Measurements from ENCODE around the gene GABARAPL2. TPM values are rescaled to one million over a fixed set of nuclear protein-coding genes. Genes with fewer than 3 reads are reported as not detected.
"Not testable (repeated sequence)": the region's sequence is repeated elsewhere in the genome, so short reads cannot be mapped to it uniquely, and the experiment has no call there.

GABARAPL2 gene
- total RNA-seq, 2 experiments from 2014 or later: 31.9 to 58.0 TPM

DNA sequence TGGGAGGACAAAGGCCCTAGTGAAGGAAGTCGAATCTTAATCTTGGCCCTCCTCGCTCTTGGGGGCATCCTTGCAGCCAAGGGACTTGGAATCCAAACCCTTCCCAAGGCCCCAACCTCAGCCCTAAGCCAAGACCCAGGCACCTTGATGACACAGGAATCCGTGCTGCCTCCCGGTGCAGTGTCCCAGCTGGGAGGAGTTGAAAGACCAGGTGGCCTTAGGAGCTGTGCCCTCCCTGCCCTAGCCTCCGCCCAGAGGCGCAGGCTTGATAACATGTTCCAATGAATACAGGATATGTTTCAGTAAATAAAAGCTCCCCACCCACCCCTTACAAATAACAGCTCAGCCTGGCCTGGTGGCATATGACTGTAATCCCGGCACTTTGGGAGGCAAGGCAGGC, 30.3 kb upstream of the GABARAPL2 start, which contains the start of gene CHST5:
CHST5 (minus strand) TSS at position 208 of the 400 bp plus-strand sequence. CDS start 5,724 bp downstream, outside the sequence.
- H3K27me3 Mint-ChIP-seq: no peaks in the 10 kb centered on the region
- H3K4me1 Mint-ChIP-seq: no peaks in the 10 kb centered on the region
- no peak within 1 kb of the TSS for H3K4me3 Mint-ChIP-seq
- ATAC-seq: no peak
- no peak for DNase-seq
- no peaks in the 10 kb centered on the region for H3K36me3 Mint-ChIP-seq (ENCODE audit: low read depth)
- CTCF ChIA-PET: interaction anchor here (1.0 kb wide), 1 partner anchor 71 kb away, joined by 3 read pairs; no protein-coding TSS in a partner anchor
- intact Hi-C loops (cut with DNase I, micrococcal nuclease): no loop called here
- POLR2A ChIA-PET: no interaction called here
- H3K9me3 Mint-ChIP-seq (ENCODE audit: low read depth): no peaks in the 10 kb centered on the region
- H3K27ac Mint-ChIP-seq: no peak within 1 kb of the TSS

DNA sequence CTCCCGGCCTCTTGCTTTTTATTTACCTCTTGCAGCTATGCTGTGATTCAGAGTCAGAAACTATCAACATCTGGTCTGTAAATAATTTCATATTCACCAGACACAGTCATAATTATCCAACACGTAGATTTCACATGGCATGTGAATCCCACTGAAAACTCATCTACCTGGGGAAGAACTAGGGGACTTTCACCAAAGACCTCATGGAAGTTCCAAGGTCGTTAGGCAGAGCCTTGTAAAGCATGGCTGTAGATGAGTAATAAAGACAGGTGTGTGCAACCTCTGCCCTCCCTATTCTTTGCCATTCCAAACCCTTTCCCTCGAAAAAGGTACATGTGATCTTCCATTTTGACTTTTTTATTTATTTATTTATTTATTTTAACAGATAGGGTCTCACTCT, 28.4 kb upstream of the GABARAPL2 start:
- Mint-ChIP-seq H3K4me1 (no peaks in the 10 kb centered on the region), H3K27ac (no peak overlapping the region), H3K9me3 (ENCODE audit: low read depth) (no peaks in the 10 kb centered on the region), H3K4me3 (no peak overlapping the region), H3K27me3 (no peaks in the 10 kb centered on the region), H3K36me3 (ENCODE audit: low read depth) (peaks cover 2% of the 10 kb centered on the region)
- POLR2A ChIA-PET: no interaction called here
- intact Hi-C loops (cut with DNase I, micrococcal nuclease): no loop called here
- CTCF ChIA-PET: interaction anchor here (0.6 kb wide), 1 partner anchor 8 kb away, joined by 4 read pairs; no protein-coding TSS in a partner anchor
- no peak for DNase-seq
- ATAC-seq: no peak

DNA sequence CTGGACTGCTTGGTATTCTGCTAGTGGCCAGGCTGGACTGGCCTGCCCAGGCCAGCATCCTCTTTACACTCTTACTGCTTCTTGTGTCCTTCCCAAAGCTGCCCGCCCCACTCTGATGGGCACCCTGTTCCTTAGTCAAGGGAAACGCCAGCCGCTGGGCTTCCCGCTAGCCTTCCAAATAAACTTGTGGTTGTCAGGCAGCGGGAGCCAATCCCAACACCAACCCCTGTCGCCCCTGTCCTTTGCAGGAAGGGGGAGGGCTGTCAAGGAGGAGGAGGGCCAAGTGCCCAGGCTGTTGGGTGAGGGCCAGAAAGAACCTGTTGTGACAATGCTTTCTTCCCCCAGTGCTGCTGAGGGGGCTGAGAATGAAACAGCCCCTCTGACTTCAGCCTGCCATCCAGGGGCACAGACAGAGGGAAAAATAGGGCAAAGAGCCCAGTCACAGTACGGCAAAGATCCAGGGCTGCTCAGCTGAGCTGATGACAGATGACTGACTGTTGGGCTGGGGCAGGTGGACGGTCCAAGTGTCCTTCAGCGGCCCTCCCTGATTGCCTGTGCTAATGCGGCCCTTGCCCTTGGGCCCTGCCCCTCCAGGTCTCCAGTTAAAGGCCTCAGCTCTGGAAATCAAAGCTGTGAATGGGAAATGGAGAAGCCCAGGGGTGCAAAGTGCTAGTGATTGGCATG, 27.2 kb upstream of the GABARAPL2 start:
- ATAC-seq; H3K27ac Mint-ChIP-seq; POLR2A ChIA-PET; CTCF ChIA-PET; H3K4me1 Mint-ChIP-seq; H3K27me3 Mint-ChIP-seq; H3K9me3 Mint-ChIP-seq (ENCODE audit: low read depth); H3K36me3 Mint-ChIP-seq (ENCODE audit: low read depth); H3K4me3 Mint-ChIP-seq; intact Hi-C loops (cut with DNase I, micrococcal nuclease); DNase-seq: not testable (repeated sequence)

DNA sequence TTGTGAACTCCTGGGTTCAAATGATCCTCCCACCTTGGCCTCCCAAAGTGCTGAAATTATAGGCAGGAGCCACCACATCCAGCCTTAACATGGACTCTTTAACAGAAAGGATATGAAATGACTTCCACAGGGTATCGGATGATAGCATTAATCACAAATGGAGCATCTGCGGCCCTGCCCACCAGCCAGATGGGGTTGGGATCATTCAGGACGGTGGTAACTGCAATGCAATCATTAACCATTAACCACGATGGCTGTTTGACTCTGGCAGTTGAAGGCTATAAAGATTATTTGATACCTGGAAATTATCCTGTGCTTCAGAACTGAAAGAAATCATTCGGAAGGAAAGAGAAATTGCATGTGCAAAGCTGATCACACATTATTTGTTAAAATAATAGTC, 24.9 kb upstream of the GABARAPL2 start:
- H3K36me3 Mint-ChIP-seq (ENCODE audit: low read depth): peaks cover 2% of the 10 kb centered on the region
- no peaks in the 10 kb centered on the region for H3K27me3 Mint-ChIP-seq
- intact Hi-C loops (cut with DNase I, micrococcal nuclease): no loop called here
- ATAC-seq (no peak), DNase-seq (no peak)
- no peaks in the 10 kb centered on the region for H3K9me3 Mint-ChIP-seq (ENCODE audit: low read depth)
- H3K4me1 Mint-ChIP-seq: no peaks in the 10 kb centered on the region
- H3K27ac Mint-ChIP-seq: no peak overlapping the region
- ChIA-PET POLR2A (no interaction called here), CTCF (no interaction called here)
- H3K4me3 Mint-ChIP-seq: no peak overlapping the region

DNA sequence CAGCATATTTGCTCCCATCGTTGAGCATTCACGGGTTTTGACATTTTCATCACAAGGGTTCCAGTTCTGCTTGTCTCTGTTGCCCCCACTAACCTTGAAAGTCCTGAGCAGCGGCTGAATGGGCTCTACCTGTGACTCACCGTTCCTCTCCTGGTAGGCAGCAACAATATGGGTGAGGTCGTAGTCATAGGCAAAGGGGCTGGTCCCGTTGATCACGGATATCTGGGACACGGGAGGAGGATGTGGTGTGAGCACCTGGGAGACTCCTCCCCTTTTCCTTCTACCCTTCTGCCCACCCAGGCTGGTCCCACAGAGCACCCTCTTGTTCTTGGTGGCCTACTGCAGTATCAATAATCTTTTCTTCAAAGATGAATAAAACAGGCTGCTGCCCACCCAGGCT, 23.7 kb upstream of the GABARAPL2 start:
- CTCF ChIA-PET, H3K27me3 Mint-ChIP-seq: not testable (repeated sequence)

DNA sequence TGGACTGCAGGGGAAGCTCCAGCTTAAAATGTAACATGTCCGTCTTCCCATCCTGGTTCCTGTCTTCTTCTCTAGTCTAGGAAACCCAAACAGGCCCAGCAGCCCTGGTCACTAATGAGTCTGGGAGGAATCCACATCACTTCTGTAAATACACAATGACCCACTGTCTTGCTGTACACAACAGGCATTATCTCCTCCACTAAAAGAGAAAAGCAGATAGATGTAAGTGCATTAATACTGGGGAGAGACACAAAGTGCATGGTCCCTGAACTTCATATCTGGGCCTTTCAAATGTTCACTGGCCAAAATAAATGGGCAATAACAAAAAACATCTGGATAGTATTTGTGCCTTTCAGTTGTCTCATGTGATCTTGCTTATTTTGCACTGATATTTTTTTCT, 20.3 kb upstream of the GABARAPL2 start:
- H3K4me3 Mint-ChIP-seq; H3K9me3 Mint-ChIP-seq (ENCODE audit: low read depth); intact Hi-C loops (cut with DNase I, micrococcal nuclease); POLR2A ChIA-PET; H3K27ac Mint-ChIP-seq; DNase-seq; H3K4me1 Mint-ChIP-seq; ATAC-seq; H3K36me3 Mint-ChIP-seq (ENCODE audit: low read depth); H3K27me3 Mint-ChIP-seq: not testable (repeated sequence)
- CTCF ChIA-PET: interaction anchor here (0.6 kb wide), 1 partner anchor 8 kb away, joined by 4 read pairs; no protein-coding TSS in a partner anchor

More for the DNA sequence above, 23.7 kb upstream of the GABARAPL2 start:
- DNase-seq; intact Hi-C loops (cut with DNase I, micrococcal nuclease); H3K27ac Mint-ChIP-seq; ATAC-seq; H3K36me3 Mint-ChIP-seq (ENCODE audit: low read depth); H3K4me1 Mint-ChIP-seq; POLR2A ChIA-PET; H3K9me3 Mint-ChIP-seq (ENCODE audit: low read depth); H3K4me3 Mint-ChIP-seq: not testable (repeated sequence)

DNA sequence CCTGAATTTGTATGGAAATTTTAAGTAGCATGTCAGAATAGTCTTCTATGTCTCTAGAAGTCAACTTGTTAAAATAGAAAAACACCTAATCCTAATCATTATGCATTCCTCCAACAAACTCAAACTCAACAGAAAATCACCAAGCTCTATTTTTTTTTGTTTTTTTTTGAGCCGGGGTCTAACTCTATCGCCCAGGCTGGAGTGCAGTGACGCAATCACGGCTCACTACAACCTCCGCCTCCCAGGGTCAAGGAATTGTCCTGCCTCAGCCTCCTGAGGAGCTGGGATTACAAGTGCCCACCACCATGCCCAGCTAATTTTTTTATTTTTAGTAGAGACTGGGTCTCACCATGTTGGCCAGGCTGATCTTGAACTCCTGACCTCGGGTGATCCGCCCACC, 19.9 kb upstream of the GABARAPL2 start:
- Mint-ChIP-seq H3K36me3 (ENCODE audit: low read depth) (peaks cover 2% of the 10 kb centered on the region), H3K4me3 (no peak overlapping the region), H3K9me3 (ENCODE audit: low read depth) (no peaks in the 10 kb centered on the region), H3K4me1 (peaks cover 4% of the 10 kb centered on the region), H3K27ac (no peak overlapping the region), H3K27me3 (no peaks in the 10 kb centered on the region)
- intact Hi-C loops (cut with DNase I, micrococcal nuclease): no loop called here
- POLR2A ChIA-PET: no interaction called here
- DNase-seq (no peak), ATAC-seq (no peak)
- CTCF ChIA-PET: interaction anchor here (0.6 kb wide), 1 partner anchor 8 kb away, joined by 4 read pairs; no protein-coding TSS in a partner anchor

DNA sequence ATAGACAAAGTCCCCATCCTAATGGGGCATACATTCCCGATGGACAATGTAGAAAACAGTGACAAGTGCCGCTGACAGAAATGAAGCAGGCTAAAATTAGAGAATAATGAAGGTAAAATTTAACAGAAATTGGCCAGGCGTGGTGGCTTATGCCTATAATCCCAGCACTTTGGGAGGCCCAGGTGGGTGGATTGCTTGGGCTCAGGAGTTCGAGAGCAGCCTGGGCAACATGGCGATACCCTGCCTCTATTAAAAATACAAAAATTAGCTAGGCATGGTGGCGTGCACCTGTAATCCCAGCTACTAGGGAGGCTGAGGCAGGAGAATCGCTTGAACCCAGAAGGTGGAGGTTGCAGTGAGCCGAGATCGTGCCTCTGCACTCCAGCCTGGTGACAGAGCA, 17.7 kb upstream of the GABARAPL2 start:
- H3K4me1 Mint-ChIP-seq; DNase-seq; H3K27me3 Mint-ChIP-seq; H3K9me3 Mint-ChIP-seq (ENCODE audit: low read depth); ATAC-seq; H3K27ac Mint-ChIP-seq; POLR2A ChIA-PET; H3K36me3 Mint-ChIP-seq (ENCODE audit: low read depth); intact Hi-C loops (cut with DNase I, micrococcal nuclease); H3K4me3 Mint-ChIP-seq; CTCF ChIA-PET: not testable (repeated sequence)

DNA sequence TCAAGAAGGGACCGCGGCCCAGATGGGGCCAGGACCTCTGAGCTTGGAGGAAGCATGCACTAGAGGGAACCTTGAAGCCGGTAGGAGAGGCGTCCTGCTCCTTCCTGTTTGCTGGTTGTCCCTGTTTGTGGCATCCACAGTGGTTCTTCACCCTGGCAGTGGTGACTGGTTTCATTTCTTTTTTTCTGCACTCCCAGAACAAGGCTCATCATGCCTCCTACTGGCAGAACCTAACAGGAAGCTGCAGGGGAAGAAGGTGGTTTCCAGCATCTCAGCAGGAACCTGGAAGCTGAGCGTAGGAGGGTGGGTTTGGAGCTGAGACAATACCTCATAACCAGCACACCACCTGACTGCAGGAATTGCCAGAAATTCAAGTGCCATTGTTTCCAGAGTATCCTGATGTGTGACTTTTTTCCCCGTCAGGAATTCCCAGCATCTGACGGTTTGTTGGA, 15.9 kb upstream of the GABARAPL2 start:
- ChIA-PET CTCF (interaction anchor here (0.7 to 1.8 kb wide), 12 partner anchors 14 to 351 kb away, joined by 3 to 15 read pairs (median 3); partner anchors contain the start of gene GABARAPL2), POLR2A (interaction anchor here (0.7 kb wide), 1 partner anchor 48 kb away, joined by 4 read pairs; no protein-coding TSS in a partner anchor)
- Mint-ChIP-seq H3K4me1 (peaks cover 5% of the 10 kb centered on the region), H3K9me3 (ENCODE audit: low read depth) (no peaks in the 10 kb centered on the region), H3K27me3 (peaks cover 3% of the 10 kb centered on the region), H3K4me3 (no peak overlapping the region), H3K27ac (no peak overlapping the region), H3K36me3 (ENCODE audit: low read depth) (peaks cover 1% of the 10 kb centered on the region)
- intact Hi-C loops (cut with DNase I, micrococcal nuclease): no loop called here
- DNase-seq (peak; percentile 57), ATAC-seq (peak; percentile 87)

DNA sequence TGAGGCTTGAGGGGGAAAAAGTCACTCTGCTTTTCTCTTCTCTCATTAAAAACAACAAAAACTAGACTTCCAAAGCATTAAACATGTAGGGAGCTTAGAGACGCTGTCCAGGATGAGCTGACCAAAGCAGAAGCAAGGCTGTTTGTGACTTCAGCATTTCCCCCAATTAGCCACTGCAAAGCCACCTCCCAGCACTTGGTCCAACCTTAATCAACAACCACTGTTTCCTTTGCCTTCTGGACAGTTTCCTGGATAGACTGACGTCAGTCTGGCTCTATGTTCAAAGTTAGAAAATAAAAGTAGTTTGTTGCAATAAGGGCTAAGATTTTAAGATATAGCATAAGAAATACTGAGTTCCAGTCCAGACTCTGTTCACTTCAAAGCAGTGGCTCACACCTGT, 13.2 kb upstream of the GABARAPL2 start:
- Mint-ChIP-seq H3K4me1 (peaks cover 11% of the 10 kb centered on the region), H3K9me3 (ENCODE audit: low read depth) (no peaks in the 10 kb centered on the region), H3K27ac (no peak overlapping the region), H3K4me3 (no peak overlapping the region), H3K36me3 (ENCODE audit: low read depth) (peaks cover 1% of the 10 kb centered on the region), H3K27me3 (peaks cover 3% of the 10 kb centered on the region)
- intact Hi-C loops (cut with DNase I, micrococcal nuclease): no loop called here
- DNase-seq (no peak), ATAC-seq (no peak)
- ChIA-PET CTCF (interaction anchor here (0.6 to 2.2 kb wide), 4 partner anchors 13 to 686 kb away, joined by 3 to 9 read pairs (median 3); partner anchors contain the start of gene GABARAPL2), POLR2A (no interaction called here)

DNA sequence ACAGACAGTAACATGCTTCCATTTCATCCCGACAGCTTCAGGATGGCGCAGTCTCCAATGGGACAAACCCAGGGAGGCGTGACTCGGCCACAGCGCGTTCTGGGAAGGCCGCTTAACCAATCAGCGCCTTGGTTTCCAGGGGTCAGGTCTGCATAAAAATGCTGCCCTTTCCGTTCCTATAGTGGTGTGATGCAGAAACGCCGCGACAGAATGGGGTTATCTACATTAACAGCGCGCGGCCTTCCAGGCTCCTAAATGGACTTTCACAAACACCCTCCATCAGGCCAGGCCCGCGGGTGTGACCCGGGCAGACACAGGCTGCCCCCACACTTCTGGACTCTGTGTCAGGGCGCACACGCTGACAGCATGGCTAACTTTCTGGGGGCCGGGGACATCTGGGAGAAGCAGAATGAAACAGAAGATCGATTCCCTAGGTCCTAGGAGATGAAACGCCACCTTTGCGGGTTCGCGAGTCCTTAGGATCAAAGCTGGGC, 10.9 kb upstream of the GABARAPL2 start:
- H3K36me3 Mint-ChIP-seq (ENCODE audit: low read depth): peaks cover 1% of the 10 kb centered on the region
- H3K27me3 Mint-ChIP-seq: peaks cover 3% of the 10 kb centered on the region
- ChIA-PET CTCF (interaction anchor here (0.6 to 1.7 kb wide), 5 partner anchors 10 to 121 kb away, joined by 3 to 16 read pairs (median 4); partner anchors contain the start of gene GABARAPL2), POLR2A (interaction anchor here (1.0 to 1.2 kb wide), 4 partner anchors 10 to 92 kb away, joined by 3 to 10 read pairs (median 4); partner anchors contain the start of genes KARS1 and TERF2IP)
- no peaks in the 10 kb centered on the region for H3K9me3 Mint-ChIP-seq (ENCODE audit: low read depth)
- peak overlapping the region; percentile 79 for H3K4me3 Mint-ChIP-seq
- DNase-seq (peak; percentile 42), ATAC-seq (no peak)
- intact Hi-C loops (cut with DNase I, micrococcal nuclease): no loop called here
- peaks cover 7% of the 10 kb centered on the region for H3K4me1 Mint-ChIP-seq
- H3K27ac Mint-ChIP-seq: peak overlapping the region; percentile 63
